ENCODE results near the gene TMEM225B.

Gene TMEM225B

DNA sequence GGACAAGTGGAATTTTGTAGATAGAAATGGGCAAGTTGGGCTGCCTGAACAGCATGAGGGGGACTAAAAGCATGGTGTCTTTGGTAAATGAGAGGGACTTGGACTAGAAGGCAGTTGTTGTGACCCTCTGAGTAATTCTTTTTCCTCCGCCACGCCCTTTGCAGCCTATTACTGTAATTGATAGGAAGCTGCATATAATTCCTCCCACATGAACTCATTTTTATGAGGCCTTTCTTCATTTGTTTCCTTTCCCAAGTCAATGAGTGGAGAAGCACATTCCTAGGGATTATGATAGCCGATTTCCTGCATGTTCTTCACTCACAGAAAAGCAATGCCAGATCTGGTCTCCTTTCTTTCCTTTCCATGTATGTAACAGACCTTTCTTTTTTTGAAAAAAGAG lies 46.4 kb downstream of the TMEM225B start:
- ATAC-seq: no peak

DNA sequence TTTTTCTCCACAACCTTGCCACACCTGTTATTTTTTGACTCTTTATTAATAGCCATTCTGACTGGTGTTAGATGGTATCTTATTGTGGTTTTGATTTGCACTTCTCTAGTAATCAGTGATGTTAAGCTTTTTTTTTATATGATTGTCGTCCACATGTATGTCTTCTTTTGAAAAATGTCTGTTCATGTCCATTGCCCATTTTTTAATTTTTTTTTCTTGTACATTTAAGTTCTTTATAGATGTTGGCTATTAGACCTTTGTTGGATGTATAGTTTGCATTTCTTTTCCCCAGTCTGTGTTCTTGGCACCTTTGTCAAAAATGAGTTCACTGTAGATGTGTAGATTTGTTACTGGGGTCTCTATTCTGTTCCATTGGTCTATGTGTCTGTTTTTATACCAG lies 47.5 kb downstream of the TMEM225B start:
- ATAC-seq: no peak
- TF ChIP-seq, protein P1, sequence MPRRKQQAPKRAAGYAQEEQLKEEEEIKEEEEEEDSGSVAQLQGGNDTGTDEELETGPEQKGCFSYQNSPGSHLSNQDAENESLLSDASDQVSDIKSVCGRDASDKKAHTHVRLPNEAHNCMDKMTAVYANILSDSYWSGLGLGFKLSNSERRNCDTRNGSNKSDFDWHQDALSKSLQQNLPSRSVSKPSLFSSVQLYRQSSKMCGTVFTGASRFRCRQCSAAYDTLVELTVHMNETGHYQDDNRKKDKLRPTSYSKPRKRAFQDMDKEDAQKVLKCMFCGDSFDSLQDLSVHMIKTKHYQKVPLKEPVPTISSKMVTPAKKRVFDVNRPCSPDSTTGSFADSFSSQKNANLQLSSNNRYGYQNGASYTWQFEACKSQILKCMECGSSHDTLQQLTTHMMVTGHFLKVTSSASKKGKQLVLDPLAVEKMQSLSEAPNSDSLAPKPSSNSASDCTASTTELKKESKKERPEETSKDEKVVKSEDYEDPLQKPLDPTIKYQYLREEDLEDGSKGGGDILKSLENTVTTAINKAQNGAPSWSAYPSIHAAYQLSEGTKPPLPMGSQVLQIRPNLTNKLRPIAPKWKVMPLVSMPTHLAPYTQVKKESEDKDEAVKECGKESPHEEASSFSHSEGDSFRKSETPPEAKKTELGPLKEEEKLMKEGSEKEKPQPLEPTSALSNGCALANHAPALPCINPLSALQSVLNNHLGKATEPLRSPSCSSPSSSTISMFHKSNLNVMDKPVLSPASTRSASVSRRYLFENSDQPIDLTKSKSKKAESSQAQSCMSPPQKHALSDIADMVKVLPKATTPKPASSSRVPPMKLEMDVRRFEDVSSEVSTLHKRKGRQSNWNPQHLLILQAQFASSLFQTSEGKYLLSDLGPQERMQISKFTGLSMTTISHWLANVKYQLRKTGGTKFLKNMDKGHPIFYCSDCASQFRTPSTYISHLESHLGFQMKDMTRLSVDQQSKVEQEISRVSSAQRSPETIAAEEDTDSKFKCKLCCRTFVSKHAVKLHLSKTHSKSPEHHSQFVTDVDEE (CRISPR knock-in tag; IDR thresholded peaks at IDR 0.05): no peak
- no peak for TF ChIP-seq ZFP3 (CRISPR knock-in tag; IDR thresholded peaks at IDR 0.05)

More for the DNA sequence above, 46.4 kb downstream of the TMEM225B start:
- TF ChIP-seq ZNF565 (CRISPR knock-in tag; conservative IDR thresholded peaks at IDR 0.05; ENCODE audit: low read depth) (no peak), RARB (CRISPR knock-in tag; IDR thresholded peaks at IDR 0.05) (no peak), PPARA (CRISPR knock-in tag; IDR thresholded peaks at IDR 0.05; ENCODE audit: borderline replicate concordance) (no peak), TCF4 (CRISPR knock-in tag; IDR thresholded peaks at IDR 0.05; ENCODE audit: borderline replicate concordance) (no peak), ZNF70 (CRISPR knock-in tag; IDR thresholded peaks at IDR 0.05) (no peak), OSR1 (CRISPR knock-in tag; IDR thresholded peaks at IDR 0.05) (no peak), BACH2 (CRISPR knock-in tag; IDR thresholded peaks at IDR 0.05; ENCODE audit: borderline replicate concordance) (no peak), ZFP3 (CRISPR knock-in tag; IDR thresholded peaks at IDR 0.05) (no peak), ZC3H10 (CRISPR knock-in tag; IDR thresholded peaks at IDR 0.05) (no peak), ZNF8 (CRISPR knock-in tag; IDR thresholded peaks at IDR 0.05) (no peak), CSDC2 (CRISPR knock-in tag; IDR thresholded peaks at IDR 0.05) (no peak), ESRRG (CRISPR knock-in tag; IDR thresholded peaks at IDR 0.05) (no peak), TOX (CRISPR knock-in tag; IDR thresholded peaks at IDR 0.05; ENCODE audit: borderline replicate concordance) (no peak), ZFP30 (CRISPR knock-in tag; IDR thresholded peaks at IDR 0.05) (no peak), GLIS3 (CRISPR knock-in tag; IDR thresholded peaks at IDR 0.05) (no peak)
- TF ChIP-seq, protein P1 (CRISPR knock-in tag; IDR thresholded peaks at IDR 0.05): no peak
- TF ChIP-seq, protein P2, sequence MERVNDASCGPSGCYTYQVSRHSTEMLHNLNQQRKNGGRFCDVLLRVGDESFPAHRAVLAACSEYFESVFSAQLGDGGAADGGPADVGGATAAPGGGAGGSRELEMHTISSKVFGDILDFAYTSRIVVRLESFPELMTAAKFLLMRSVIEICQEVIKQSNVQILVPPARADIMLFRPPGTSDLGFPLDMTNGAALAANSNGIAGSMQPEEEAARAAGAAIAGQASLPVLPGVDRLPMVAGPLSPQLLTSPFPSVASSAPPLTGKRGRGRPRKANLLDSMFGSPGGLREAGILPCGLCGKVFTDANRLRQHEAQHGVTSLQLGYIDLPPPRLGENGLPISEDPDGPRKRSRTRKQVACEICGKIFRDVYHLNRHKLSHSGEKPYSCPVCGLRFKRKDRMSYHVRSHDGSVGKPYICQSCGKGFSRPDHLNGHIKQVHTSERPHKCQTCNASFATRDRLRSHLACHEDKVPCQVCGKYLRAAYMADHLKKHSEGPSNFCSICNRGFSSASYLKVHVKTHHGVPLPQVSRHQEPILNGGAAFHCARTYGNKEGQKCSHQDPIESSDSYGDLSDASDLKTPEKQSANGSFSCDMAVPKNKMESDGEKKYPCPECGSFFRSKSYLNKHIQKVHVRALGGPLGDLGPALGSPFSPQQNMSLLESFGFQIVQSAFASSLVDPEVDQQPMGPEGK (CRISPR knock-in tag; IDR thresholded peaks at IDR 0.05; ENCODE audit: borderline replicate concordance): no peak
- TF ChIP-seq, protein P3, sequence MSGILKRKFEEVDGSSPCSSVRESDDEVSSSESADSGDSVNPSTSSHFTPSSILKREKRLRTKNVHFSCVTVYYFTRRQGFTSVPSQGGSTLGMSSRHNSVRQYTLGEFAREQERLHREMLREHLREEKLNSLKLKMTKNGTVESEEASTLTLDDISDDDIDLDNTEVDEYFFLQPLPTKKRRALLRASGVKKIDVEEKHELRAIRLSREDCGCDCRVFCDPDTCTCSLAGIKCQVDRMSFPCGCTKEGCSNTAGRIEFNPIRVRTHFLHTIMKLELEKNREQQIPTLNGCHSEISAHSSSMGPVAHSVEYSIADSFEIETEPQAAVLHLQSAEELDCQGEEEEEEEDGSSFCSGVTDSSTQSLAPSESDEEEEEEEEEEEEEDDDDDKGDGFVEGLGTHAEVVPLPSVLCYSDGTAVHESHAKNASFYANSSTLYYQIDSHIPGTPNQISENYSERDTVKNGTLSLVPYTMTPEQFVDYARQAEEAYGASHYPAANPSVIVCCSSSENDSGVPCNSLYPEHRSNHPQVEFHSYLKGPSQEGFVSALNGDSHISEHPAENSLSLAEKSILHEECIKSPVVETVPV (CRISPR knock-in tag; IDR thresholded peaks at IDR 0.05): no peak
- TF ChIP-seq, protein P4, sequence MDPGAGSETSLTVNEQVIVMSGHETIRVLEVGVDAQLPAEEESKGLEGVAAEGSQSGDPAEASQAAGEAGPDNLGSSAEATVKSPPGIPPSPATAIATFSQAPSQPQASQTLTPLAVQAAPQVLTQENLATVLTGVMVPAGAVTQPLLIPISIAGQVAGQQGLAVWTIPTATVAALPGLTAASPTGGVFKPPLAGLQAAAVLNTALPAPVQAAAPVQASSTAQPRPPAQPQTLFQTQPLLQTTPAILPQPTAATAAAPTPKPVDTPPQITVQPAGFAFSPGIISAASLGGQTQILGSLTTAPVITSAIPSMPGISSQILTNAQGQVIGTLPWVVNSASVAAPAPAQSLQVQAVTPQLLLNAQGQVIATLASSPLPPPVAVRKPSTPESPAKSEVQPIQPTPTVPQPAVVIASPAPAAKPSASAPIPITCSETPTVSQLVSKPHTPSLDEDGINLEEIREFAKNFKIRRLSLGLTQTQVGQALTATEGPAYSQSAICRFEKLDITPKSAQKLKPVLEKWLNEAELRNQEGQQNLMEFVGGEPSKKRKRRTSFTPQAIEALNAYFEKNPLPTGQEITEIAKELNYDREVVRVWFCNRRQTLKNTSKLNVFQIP (CRISPR knock-in tag; IDR thresholded peaks at IDR 0.05; ENCODE audit: borderline replicate concordance, low read depth): no peak
- TF ChIP-seq, protein P5, sequence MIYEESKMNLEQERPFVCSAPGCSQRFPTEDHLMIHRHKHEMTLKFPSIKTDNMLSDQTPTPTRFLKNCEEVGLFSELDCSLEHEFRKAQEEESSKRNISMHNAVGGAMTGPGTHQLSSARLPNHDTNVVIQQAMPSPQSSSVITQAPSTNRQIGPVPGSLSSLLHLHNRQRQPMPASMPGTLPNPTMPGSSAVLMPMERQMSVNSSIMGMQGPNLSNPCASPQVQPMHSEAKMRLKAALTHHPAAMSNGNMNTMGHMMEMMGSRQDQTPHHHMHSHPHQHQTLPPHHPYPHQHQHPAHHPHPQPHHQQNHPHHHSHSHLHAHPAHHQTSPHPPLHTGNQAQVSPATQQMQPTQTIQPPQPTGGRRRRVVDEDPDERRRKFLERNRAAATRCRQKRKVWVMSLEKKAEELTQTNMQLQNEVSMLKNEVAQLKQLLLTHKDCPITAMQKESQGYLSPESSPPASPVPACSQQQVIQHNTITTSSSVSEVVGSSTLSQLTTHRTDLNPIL (CRISPR knock-in tag; IDR thresholded peaks at IDR 0.05; ENCODE audit: low read depth): no peak
